Measurements from ENCODE around the gene PTPN1.
"Not testable (repeated sequence)": the region's sequence is repeated elsewhere in the genome, so short reads cannot be mapped to it uniquely, and the experiment has no call there.

The PTPN1 gene

DNA sequence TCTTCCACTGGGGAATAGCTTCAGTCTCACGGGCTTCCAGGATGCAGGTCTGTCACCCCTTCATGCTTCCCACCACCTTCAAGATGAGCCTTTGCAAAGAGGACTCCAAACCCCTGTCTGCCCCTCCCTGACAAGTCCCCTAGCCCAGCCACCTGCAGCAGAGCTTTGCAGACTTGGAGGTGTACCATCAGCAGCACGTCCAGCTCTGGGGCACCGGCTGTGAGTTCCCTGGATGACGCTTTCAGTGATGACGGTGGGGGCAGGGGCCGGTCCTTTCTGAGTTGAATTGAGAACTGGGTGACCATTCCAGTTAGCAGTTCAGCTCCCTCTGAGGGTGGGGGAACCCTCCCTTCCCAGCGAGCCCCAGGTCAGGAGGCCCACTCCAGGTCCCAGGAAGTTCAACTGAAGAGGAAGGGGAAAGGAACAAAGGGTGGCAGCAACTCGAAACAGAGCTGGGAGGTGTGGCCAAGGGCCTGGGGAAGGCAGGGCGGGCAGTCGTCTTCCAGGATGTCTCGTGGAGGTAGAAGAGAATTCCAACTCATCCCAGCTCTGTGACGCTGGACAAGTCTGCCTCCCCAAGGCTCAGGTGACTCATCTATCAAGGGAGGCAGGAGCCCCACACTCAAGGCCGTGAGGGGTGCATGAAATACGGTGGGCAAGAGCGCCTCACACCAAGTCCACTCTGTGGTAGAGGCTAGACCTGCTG, 86.0 kb downstream of the PTPN1 start:
- DNase-seq = no peak

DNA sequence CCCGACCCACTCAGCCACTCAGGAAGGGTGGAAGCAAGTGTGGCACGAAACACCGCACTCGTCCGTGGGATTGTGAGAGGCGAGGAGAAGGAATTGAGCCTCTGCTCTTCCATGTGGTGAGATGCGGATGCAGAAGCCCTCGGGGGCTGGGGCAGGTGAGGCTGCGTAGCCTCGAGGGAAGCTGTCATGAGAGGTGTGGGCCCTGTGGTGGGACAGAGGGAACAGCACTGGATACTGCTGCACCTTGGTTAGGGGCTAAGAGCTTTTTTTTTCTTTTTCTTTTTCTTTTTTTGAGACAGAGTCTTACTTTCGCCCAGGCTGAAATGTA, 86.5 kb downstream of the PTPN1 start:
- no peak for DNase-seq

DNA sequence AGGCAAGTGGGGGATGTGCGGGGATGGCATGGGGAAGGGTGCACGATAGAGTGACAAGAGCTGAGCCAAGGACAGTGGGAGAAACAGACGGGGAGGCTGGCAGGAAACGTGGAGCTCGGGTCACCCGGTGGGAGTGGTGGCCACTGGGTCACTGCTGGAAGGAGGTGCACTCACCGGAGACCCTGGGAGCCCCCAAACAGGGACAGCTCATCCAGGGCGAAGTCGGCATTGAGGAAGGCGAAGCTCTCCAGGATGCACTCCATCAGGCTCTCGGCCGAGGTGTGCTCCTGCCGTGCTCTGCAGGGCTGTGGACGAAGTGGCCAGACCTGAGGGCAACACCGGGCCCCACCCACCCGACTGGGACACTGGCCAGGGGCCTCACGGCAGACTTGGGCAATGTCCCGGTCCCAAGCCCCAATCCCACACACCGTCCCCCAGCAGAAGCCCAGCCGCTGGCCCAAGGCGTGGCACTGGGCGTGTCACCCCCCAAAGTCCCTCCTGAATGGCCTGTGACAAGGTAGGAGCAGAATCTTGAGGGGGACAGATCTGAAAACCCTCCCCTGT, 87.3 kb downstream of the PTPN1 start:
- DNase-seq = no peak

DNA sequence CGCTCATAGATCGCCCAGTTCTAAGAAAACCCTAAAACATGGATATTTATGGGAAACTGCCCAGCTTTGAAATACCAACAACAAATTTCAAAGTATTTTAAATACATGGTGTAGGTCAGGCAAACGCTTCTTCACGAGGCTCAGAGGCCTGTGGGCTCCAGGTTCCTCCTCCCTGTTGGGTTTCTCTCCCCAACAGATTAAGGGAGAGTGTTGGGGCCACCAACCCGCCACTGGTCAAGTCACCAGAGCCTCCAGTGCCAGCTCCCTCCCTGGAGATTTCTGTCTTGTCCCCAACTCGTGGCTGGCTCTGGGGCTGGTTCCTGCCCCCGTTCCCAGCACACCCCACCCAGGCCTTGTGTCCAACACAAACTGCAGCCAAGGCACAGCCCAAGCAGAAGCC, 87.9 kb downstream of the PTPN1 start:
- no peak for DNase-seq

DNA sequence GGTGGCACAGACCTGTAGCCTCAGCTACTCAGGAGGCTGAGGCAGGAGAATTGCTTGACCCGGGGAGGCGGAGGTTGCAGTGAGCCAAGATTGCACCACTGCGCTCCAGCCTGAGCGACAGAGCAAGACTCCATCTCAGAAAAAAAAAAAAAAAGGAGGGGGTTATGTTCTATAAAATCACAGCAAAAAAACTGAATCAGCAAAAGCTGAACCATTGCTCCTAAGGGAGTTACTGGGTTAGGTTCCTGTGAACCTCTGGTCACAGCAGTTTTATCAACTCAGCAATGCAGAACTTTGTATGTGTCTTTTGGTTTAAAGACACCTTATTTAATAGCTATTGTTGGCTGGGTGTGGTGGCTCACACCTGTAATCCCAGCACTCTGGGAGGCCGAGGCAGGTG, 88.6 kb downstream of the PTPN1 start:
- DNase-seq = not testable (repeated sequence)

DNA sequence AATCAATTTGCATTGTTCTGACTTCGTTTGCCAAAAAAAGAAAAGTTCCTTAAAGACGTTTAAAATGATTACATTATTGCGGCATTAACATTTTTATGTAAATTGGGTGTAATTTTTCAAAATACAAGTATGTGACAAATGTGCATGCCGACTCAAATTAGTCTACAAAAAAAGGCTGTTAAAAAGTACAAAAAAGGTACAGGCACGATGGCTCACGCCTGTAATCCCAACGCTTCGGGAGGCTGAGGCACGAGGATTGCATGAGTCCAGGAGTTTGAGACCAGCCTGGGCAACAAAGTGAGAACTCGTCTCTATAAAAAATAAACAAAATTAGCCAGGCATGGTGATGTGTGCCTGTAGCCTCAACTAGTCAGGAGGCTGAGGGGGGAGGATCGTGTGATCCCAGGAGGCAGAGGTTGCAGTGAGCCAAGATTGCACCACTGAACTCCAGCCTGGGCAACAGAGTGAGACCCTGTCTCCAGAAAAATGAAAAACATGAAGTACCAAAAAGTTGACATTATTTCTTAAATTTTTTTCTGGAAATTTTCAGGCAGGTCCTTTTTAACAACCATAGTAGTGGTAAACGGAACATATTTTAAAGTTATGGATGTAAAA, 90.2 kb downstream of the PTPN1 start:
- no peak for DNase-seq

DNA sequence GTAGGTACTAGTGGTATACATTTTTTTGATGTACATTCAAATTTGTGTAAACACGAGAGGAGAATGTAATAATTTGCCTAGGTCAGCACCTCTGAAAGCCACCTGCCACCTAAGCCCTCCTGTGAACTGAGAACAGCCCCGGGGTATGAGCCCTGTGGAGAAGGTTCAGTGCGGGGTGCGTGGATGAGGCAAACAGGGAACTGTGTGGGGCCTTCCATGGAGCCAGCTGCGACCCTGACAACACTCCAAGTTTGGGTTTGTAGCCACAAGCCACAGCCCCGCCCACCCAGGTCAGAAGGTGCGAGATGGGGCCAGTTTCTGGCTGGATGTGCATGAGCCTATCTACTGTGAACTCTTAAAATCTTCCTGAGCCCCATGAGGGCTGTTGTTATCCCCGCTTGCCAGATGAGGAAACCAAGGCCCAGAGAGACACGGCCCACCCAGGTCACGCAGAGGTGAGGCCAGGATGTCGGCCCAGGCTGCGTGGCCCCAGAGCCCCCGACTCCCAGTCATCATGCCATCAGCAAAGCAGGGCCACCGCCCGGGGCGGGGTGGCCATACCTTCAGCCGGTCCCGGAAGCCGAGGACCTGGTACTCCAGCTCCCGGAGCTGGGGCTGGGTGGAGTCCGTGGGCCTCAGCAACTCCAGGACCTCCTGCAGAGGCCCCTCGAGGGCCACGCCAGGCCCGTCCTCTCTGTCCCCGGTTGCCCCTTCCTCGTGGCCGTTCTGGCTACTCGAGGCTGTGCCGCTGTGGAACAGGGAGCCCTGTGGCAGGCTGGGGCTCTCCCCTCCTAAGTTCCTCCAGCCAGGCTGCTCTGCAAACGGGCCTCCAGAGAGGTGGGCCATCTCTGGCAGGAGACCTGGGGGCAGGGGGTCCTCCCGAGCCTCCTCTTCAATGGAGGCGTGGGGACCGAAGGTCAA, 91.6 kb downstream of the PTPN1 start:
- DNase-seq = peak; percentile 91

DNA sequence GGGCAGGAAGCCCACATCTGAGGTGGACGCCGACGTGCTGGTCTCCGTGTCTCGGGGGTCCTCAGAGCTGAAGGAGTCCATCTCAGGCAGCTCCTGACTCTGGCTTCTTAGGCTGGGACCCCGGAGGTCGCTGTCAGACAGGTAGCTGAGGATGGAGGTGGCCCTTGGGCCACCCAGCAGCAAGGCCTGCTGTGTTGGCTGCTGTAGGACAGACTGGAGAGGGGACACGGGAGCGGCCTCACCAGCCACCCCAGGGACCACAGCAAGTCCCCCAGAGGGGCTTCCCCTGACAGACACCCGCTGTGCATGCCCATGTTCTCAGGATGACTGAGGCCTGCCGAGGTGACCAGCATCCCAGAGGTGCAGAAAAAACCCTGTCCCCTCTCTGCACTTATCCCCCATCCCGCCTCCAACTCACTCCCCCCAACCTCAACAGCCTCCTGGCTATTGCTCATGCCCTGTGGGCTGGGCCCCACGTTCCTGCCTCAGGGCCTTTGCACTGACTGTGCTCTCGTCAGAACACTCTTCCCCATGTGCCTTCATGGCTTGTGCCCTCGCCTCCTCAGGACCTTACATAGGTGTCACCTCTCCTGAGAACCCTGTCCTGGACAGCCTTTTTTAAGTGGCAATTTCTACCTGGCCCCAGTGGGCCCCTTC, 92.4 kb downstream of the PTPN1 start:
- no peak for DNase-seq

DNA sequence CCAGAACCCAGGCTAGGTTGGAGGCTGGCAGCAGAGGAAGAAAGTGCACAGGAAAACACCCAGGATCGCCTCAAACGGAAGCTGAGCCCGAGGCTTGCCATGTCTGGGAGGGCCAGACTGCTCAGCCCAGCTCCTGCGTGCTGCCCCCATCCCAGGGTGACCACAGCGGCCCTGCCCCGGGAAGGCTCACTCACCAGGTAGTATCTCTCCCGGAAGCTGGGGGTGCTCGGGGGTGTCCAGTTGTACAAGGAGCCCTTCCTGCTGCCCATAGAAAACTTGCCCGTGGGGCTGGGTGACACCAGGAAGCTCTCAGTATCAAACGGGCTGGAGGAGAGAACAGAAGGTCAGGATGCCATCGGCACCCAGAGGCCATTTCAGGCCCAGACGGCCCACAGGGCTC, 94.3 kb downstream of the PTPN1 start:
- DNase-seq = no peak

DNA sequence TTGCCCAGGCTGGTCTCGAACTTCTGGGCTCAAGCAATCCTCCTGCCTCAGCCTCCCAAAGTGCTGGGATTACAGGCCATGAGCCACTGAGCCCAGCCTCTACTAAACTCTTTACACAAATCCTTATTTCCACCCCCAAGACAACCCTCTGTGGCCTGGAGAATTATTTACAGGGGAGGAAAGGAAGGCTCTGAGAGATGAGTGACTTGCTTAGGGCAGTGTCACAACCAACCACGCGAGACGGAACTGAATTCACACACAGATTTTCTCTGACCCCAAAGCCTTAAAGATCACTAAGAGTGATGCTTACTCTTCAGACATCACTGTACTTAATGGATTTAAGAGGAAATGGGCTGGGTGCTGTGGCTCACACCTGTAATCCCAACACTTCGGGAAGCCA, 95.0 kb downstream of the PTPN1 start:
- DNase-seq = no peak

DNA sequence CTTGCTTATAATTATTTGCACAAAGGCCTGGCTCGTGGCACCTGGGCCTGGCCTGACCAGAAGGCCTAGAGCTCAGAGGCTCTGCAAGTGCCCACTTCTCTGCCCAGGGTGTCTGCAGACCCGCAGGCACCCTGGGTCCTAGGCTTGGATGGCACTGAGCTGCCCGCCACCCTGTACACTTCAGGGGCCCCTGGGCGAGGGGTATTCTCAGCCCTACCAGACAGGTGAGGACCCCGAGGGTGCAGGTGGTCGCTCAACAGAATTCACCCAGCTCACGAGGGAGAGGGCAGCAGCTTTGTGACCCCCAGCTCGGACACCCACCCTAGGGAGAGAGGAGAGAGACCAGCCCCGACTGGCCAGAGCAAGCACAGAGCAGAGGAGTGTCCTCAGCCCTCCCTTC, 97.3 kb downstream of the PTPN1 start:
- no peak for DNase-seq

DNA sequence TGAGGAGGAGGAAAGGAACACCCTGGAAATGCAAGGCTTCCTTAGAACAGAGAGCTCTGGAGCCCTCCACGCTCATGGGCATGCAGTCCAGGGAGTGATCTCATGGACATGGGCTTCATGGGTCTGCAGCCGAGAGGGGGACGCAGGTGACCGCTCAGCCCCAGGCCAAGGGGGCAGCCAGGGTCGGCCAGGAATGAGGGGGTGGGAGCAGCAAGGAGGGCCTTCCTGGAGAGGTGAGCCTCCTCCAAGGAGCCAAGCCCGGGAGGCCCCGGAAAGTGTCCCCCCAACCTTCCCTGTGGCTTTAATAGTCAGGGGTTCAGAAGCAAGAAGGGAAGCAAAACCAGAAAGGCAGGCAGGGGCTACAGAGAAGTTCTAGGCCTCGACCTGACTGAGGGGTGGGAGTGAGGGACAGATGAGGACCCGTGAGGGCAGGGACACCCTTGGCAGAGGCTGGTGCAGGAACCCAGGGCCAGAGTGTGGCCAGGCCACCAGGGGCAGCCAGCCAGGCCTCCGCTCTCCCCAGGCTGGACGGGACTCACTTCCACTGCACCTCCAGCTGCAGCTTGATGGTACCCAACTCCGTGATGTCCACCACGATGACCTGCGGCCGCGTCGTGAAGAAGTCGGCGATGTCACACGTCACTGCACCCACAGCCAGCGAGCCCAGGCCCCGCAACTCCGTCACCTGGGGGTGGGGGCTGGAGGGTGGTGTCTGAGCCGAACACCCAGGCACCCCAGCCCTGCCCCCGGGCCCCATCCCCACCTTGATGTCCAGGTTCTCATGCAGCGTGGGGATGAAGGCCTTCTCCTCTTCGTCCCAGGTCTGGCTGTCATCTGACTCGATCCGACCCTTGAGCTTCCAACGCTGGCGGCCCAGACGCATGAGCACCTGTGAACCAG, 97.9 kb downstream of the PTPN1 start:
- DNase-seq = no peak

DNA sequence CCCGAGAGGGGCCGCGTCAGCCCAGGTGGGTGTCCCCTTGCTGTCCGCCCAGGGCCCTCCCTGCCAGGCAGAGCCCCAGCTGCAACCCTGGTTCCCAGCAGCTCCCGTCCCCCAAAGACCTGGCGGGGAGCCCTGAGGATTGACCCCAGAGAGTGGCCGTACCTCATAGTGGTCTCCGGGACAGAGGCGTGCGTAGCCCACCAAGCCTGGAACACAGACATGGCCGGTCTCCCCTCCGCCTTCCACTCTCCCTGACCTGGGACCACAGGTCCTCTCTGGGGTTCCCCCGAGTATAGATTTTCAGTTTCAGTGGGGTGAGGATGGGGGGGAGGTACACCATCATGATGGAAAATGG, 98.5 kb downstream of the PTPN1 start:
- no peak for DNase-seq

DNA sequence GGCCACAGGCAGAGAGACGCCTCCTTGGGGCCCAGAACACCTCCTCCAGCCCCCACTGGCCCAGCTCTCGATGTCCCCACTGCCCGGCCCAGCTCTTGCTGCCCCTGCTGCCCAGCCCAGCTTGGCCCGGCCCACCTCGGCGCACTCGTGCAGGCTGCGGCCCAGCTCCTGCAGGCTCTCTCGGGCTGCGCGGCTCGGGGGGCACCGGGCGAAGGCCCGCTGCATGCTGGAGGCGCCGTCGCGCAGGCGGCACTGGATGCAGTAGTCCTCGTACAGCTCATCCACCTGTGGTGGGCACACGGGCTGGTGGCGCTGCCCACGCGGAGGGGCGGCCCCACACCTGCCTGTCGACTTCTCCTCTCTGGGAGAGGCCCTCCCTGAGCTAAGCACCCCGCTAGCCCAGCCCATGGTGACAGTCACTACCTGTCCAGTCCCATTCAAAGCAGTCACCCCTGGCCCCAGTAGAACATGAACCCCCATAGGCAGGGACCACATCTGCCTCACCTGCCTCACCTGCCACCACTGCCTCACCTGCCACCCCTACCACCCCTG, 99.3 kb downstream of the PTPN1 start:
- DNase-seq = no peak

DNA sequence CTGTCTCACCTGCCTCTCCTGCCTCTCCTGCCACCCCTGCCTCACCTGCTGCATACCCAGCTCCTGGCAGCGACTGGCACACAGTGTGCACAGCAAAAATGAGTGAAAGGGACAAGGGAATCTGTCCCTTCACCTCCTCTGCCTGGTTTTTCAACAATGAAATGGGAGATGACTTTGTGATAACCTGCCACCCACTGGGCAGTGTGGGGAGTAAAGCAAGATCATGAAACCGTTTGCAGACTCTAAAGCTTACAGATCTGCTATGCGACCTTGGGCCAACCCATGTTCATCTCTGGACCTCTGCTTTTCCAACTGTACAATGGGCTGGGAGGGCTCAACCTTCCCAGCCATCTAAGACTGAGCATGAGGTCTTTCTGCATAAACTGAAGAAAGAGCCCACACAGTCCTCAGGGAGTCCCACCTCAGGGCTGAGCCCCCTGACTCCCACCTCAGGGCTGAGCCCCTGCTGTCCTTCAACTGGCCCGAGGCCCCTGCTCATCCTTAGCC, 100.1 kb downstream of the PTPN1 start:
- DNase-seq = peak; percentile 27

DNA sequence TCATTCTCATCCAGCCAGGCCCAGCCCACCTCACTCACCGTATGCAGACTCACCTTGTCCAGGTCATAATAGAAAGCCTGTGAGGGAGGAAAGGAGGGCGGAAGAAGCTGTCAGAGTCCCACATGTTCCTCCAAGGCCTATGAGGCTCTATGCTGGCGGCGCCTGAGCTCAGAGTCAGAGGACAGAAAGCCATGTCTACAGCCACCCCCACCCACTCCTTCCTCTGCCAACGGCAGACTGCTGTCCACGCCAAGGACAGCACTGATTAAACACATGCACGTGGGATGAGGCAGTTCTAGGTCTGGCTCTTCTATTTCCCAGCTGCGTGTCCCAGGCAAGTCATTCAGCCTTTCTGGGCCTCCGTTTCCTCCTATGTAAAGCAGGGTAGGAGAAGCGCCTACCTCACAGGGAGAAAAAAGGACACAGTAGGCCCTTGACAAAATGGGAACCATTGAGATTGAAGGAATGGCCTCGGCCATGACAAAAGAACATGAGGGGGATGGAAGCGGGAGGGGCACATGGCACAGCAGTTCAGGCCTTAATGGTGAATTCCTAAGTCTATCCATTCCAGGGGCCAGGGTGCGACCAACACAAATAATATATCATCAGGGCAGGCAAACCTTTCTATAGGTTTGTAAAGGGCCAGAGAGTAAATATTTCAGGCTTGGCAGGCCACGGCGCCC, 101.1 kb downstream of the PTPN1 start:
- no peak for DNase-seq

DNA sequence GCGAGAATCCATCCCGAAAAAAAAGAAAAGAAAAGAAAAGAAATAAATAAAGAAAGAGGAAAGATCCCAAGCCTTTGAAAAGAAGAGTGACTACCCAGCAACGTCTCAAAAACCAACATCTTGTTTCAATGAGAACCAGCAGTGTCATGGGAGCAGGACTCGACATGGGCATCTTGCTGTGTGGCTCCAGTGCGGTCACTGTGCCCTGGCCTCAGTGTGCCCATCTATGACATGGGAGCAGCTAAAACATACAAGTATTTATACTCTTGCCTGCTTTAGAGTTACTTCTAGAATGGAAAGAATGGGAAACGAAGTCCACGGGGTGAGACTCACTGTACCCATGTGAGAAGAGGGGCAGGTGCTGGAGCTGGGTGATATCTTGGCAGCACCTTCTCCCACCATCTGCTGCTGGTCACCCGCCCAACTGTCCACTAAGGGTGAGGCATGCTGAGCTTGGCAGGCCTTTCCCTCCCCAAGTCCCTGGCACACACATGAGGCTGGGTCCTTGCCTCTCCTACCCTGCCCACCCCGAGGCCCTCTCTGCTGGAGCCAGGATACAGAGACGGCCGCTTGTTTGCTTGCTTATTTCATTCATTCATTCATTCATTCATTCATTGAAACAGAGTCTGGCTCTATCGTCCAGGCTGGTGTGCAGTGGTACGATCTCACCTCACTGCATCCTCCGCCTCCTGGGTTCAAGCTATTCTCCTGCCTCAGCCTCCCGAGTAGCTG, 103.4 kb downstream of the PTPN1 start:
- DNase-seq = no peak

DNA sequence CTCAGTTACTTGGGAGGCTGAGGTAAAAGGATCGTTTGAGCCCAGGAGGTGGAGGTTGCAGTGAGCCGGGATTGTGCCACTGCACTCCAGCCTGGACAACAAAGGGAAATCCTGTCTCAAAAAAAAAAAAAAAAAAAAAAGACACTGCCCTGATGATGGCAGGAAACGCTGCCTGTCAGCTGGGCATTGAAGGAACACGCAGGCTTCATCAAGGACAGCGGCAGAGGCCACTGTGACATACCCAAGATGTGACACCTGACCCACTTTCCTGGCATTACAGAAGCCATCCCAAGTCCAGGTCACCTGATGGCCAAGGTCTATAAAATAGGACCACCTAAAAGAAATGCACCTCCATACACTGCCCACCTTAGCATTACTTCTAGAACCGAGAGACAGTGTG, 105.2 kb downstream of the PTPN1 start:
- DNase-seq = no peak

DNA sequence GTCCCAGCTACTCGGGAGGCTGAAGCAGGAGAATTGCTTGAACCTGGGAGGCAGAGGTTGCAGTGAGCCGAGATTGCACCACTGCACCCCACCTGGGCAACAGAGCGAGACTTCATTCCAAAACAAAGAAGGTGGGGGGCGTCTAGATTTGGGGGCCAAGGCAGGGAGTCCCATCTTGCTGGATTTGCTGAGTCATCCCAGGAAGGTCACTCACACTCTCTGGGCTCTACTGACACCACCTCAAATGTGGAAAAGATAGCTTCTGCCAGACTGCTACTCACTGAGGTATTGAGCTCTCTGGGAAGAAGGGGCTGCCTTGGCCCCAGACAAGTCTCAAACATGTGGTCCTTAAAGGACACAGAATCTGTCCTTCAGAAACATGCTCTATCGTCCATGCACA, 106.8 kb downstream of the PTPN1 start:
- DNase-seq = no peak

DNA sequence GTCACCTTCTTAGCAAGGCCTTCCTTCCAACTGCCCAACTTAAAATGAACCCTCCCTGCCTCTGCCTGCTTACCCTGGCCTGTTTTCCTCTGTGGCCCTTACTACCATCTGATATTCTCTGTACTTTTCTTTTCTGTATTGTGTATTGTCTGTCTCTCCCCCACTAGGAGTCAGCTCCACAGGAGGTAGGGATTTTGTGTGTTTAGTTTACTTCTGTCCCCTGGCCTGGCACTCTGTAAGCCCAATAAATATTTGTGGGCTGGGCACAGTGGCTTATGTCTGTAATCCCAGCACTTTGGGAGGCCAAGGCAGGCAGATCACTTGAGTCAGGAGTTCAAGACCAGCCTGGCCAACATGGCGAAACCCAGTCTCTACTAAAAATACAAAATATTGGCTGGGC, 108.4 kb downstream of the PTPN1 start:
- DNase-seq = no peak

Measured in RPMI8226 (cell line).